Loucy (cell line): Measurements from ENCODE around the gene SP3.

Source experiments
- H2AFZ ChIP-seq: fragments of 200-600 bp; sonication (generic); 2 replicates; pipeline ENCODE4 v1.6.0; 2016; ENCODE audit warnings: antibody characterized with exemption, mild to moderate bottlenecking, low read length, moderate library complexity
- H3F3A ChIP-seq: fragments of 200-600 bp; 2 replicates; pipeline ENCODE4 v1.6.0; 2016; ENCODE audit warnings: antibody characterized with exemption, low read depth, mild to moderate bottlenecking
- H3K27me3 ChIP-seq: fragments of 200-600 bp; sonication (generic); 2 replicates; pipeline ENCODE4 v1.6.1; 2014; ENCODE audit warnings: low read length, mild to moderate bottlenecking; ENCODE audit not compliant: insufficient read depth, poor library complexity, severe bottlenecking
- H3K36me3 ChIP-seq: fragments of 200-600 bp; sonication (generic); 2 replicates; pipeline ENCODE4 v1.6.1; 2016; ENCODE audit warnings: low read length; ENCODE audit not compliant: insufficient read depth
- H3K4me1 ChIP-seq: fragments of 200-600 bp; sonication (generic); 2 replicates; pipeline ENCODE4 v1.5.1; 2014; ENCODE audit warnings: low read length, mild to moderate bottlenecking; ENCODE audit not compliant: insufficient read depth, poor library complexity, severe bottlenecking
- H3K4me2 ChIP-seq: fragments of 200-600 bp; sonication (generic); 2 replicates; pipeline ENCODE4 v1.6.0; 2014; ENCODE audit warnings: antibody characterized with exemption, low read length, low read depth, mild to moderate bottlenecking; ENCODE audit not compliant: poor library complexity, severe bottlenecking
- H3K4me3 ChIP-seq: fragments of 200-600 bp; sonication (generic); 2 replicates; pipeline ENCODE4 v1.5.1; 2014; ENCODE audit warnings: low read length, mild to moderate bottlenecking, mixed read lengths; ENCODE audit not compliant: poor library complexity, severe bottlenecking
- H3K79me2 ChIP-seq: fragments of 200-600 bp; sonication (generic); 2 replicates; pipeline ENCODE4 v1.6.1; 2014; ENCODE audit warnings: low read length; ENCODE audit not compliant: insufficient read depth
- H3K9ac ChIP-seq: fragments of 200-600 bp; sonication (generic); 2 replicates; pipeline ENCODE4 v1.6.0; 2014; ENCODE audit warnings: mild to moderate bottlenecking, low read depth, low read length, moderate library complexity; ENCODE audit not compliant: poor library complexity, severe bottlenecking
- H3K9me2 ChIP-seq: fragments of 200-600 bp; sonication (generic); replicated peaks from 2 replicates; pipeline ENCODE4 v1.6.1; 2016; ENCODE audit warnings: low read depth, low read length, mixed read lengths
- H3K9me3 ChIP-seq: fragments of 200-600 bp; sonication (generic); 2 replicates; pipeline ENCODE4 v1.6.1; 2014; ENCODE audit warnings: mild to moderate bottlenecking, antibody characterized with exemption, low read length, low read depth; ENCODE audit not compliant: insufficient read depth
- H4K20me1 ChIP-seq: fragments of 200-600 bp; sonication (generic); 2 replicates; pipeline ENCODE4 v1.6.0; 2014; ENCODE audit warnings: antibody characterized with exemption, low read length, mild to moderate bottlenecking; ENCODE audit not compliant: insufficient read depth, poor library complexity, severe bottlenecking
- EZH2phosphoT487 ChIP-seq: fragments of 200-600 bp; IDR thresholded peaks from 2 replicates; pipeline ENCODE4 v1.6.1; 2018; ENCODE audit warnings: antibody characterized with exemption, mild to moderate bottlenecking, moderate library complexity, borderline replicate concordance
- TF ChIP-seq, protein P1 (sequence below): fragments of 200-600 bp; sonication (generic); conservative IDR thresholded peaks from 2 replicates; pipeline ENCODE4 v1.5.1; 2014; ENCODE audit warnings: mild to moderate bottlenecking, antibody characterized with exemption, low read length

Gene SP3

DNA sequence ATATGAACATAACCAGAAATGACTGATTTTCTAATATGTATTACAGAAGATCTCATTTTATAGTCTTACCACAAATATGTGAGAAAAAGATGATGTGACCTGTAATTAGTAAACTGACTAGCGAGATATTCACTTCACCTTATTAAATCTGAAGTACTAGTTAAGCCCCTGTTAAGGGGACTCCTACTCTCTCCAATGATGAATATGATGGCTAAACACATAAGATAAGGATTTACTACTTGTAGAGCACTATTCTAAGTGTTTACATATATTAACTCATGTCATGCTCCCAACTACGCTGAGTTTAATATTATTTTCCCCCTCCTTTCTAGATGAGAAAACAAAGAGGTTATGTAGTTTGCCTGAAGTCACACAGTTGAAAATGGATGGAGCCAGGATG is 40.9 kb downstream of the SP3 start:
- H3K36me3 ChIP-seq: peaks cover 22% of the 10 kb centered on the region; the same call in 1 of the 2 replicates
- H3K9me2 ChIP-seq: no peaks in the 10 kb centered on the region
- peaks cover 93% of the 10 kb centered on the region for H4K20me1 ChIP-seq
- H3K79me2 ChIP-seq: peaks cover 99% of the 10 kb centered on the region
- no peaks in the 10 kb centered on the region for H3K9me3 ChIP-seq
- H3F3A ChIP-seq: no peaks in the 10 kb centered on the region
- H3K4me2 ChIP-seq: no peak overlapping the region
- no peak overlapping the region for H3K4me3 ChIP-seq
- no peak overlapping the region for H3K9ac ChIP-seq
- H3K4me1 ChIP-seq: no peaks in the 10 kb centered on the region
- H2AFZ ChIP-seq: no peak overlapping the region
- no peaks in the 10 kb centered on the region for H3K27me3 ChIP-seq
- no peak for TF ChIP-seq EZH2phosphoT487
- TF ChIP-seq, protein P1, sequence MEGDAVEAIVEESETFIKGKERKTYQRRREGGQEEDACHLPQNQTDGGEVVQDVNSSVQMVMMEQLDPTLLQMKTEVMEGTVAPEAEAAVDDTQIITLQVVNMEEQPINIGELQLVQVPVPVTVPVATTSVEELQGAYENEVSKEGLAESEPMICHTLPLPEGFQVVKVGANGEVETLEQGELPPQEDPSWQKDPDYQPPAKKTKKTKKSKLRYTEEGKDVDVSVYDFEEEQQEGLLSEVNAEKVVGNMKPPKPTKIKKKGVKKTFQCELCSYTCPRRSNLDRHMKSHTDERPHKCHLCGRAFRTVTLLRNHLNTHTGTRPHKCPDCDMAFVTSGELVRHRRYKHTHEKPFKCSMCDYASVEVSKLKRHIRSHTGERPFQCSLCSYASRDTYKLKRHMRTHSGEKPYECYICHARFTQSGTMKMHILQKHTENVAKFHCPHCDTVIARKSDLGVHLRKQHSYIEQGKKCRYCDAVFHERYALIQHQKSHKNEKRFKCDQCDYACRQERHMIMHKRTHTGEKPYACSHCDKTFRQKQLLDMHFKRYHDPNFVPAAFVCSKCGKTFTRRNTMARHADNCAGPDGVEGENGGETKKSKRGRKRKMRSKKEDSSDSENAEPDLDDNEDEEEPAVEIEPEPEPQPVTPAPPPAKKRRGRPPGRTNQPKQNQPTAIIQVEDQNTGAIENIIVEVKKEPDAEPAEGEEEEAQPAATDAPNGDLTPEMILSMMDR: no peak

DNA sequence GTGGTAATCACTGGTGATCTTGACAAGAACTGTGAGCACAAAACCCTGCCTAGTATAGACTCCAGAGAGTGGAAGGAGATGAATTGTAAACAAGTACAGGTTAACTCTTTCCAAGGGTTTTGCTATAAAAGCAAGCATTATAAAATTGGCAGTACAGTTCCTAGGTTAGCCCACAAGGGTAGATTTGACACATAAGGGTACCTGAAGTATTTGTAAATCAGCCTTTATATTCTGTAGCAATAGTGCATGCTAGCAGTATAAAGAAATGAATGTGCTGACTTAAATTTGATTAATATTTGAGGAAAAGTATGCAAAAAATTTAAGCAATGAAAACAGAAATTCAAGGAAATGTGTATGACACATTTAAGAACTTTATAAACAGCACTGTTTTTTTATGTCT is 42.4 kb downstream of the SP3 start:
- no peaks in the 10 kb centered on the region for H3K9me3 ChIP-seq
- H4K20me1 ChIP-seq: peaks cover 93% of the 10 kb centered on the region
- H3K27me3 ChIP-seq: no peaks in the 10 kb centered on the region
- H3F3A ChIP-seq: no peaks in the 10 kb centered on the region
- H3K9ac ChIP-seq: no peak overlapping the region
- TF ChIP-seq, protein P1: no peak
- no peak for TF ChIP-seq EZH2phosphoT487
- peaks cover 99% of the 10 kb centered on the region for H3K79me2 ChIP-seq
- H3K4me3 ChIP-seq: no peak overlapping the region
- H3K4me2 ChIP-seq: no peak overlapping the region
- no peak overlapping the region for H2AFZ ChIP-seq
- H3K4me1 ChIP-seq: no peaks in the 10 kb centered on the region
- no peaks in the 10 kb centered on the region for H3K9me2 ChIP-seq
- peaks cover 26% of the 10 kb centered on the region for H3K36me3 ChIP-seq

DNA sequence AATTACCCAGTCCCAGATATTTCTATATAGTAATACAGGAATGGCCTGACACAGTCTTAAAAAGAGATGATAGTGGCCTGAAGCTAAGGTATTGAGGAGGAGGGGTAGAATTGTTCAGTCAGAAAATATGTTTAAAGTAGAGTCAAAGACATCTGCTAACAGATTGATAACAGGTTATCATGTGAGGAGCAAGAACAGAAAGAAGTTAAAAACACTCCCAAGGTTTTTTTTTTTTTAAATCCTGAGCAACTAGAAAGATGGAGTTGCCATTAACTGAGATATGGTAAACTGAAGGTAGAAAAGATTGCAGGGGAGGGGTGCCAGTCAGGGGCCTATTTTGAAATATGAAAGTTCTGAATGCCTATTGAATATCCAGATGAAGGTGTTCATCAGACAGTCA is 43.1 kb downstream of the SP3 start:
- no peak overlapping the region for H3K4me2 ChIP-seq
- TF ChIP-seq EZH2phosphoT487: no peak
- TF ChIP-seq, protein P1: no peak
- peaks cover 98% of the 10 kb centered on the region for H4K20me1 ChIP-seq
- H3K36me3 ChIP-seq: peaks cover 33% of the 10 kb centered on the region
- no peaks in the 10 kb centered on the region for H3K4me1 ChIP-seq
- no peaks in the 10 kb centered on the region for H3K27me3 ChIP-seq
- no peaks in the 10 kb centered on the region for H3F3A ChIP-seq
- H3K4me3 ChIP-seq: no peak overlapping the region
- H3K9me3 ChIP-seq: no peaks in the 10 kb centered on the region
- no peak overlapping the region for H3K9ac ChIP-seq
- H2AFZ ChIP-seq: no peak overlapping the region
- no peaks in the 10 kb centered on the region for H3K9me2 ChIP-seq
- peaks cover 99% of the 10 kb centered on the region for H3K79me2 ChIP-seq
